PC-3 (cell line): Measurements from ENCODE around the gene ETAA1. TPM values are rescaled to one million over a fixed set of nuclear protein-coding genes. Genes with fewer than 3 reads are reported as not detected.

ENCODE experiments used
- ATAC-seq: fragments of 200-7000 bp; cut with Tn5 transposase; 2 replicates; pipeline ENCODE4 v1.9.1; 2020; ENCODE audit warnings: mild to moderate bottlenecking, moderate library complexity
- BruUV-seq: library from RNA; stranded (reverse); fragments of 400-500 nt; replicated peaks from 2 replicates; lab custom pipeline; 2021; lab: Mats Ljungman, UMichigan
- CTCF ChIA-PET: fragments of 300-600 bp; sonication (Branson Sonifier 250); formaldehyde crosslinking; loops from one replicate; lab custom pipeline; 2022; ENCODE audit warnings: antibody characterized with exemption; lab: Charles Lee
- POLR2A ChIA-PET: fragments of 300-600 bp; sonication (Branson Sonifier 250); formaldehyde crosslinking; loops from one replicate; lab custom pipeline; 2022; ENCODE audit warnings: antibody characterized with exemption; ENCODE audit not compliant: unreplicated experiment; lab: Charles Lee
- DNase-seq: peaks from one replicate; pipeline ENCODE4 v3.0.0-alpha.2; 2015
- H2AFZ ChIP-seq: fragments of 300-600 bp; sonication (generic); 2 replicates; pipeline ENCODE4 v1.6.0; 2016; ENCODE audit warnings: antibody characterized with exemption, low read length
- H3F3A ChIP-seq: fragments of 300-600 bp; sonication (generic); one replicate; pipeline ENCODE4 v1.6.0; 2017; ENCODE audit warnings: antibody characterized with exemption, low read length, control low read depth, mild to moderate bottlenecking; ENCODE audit not compliant: unreplicated experiment
- H3K27ac ChIP-seq: fragments of 300-600 bp; sonication (generic); 2 replicates; pipeline ENCODE4 v1.5.1; 2016; ENCODE audit warnings: mild to moderate bottlenecking, low read length
- H3K27me3 ChIP-seq: fragments of 300-600 bp; sonication (generic); 2 replicates; pipeline ENCODE4 v1.6.1; 2016; ENCODE audit warnings: low read length, mixed read lengths
- H3K36me3 ChIP-seq: fragments of 300-600 bp; sonication (generic); 2 replicates; pipeline ENCODE4 v1.6.1; 2016; ENCODE audit warnings: low read depth, mixed run types, low read length, mixed read lengths
- H3K4me1 ChIP-seq: fragments of 300-600 bp; sonication (generic); 2 replicates; pipeline ENCODE4 v1.5.1; 2016; ENCODE audit warnings: low read length; ENCODE audit not compliant: insufficient read depth
- H3K4me2 ChIP-seq: fragments of 300-600 bp; sonication (generic); 2 replicates; pipeline ENCODE4 v1.6.0; 2016; ENCODE audit warnings: low read length
- H3K4me3 ChIP-seq: fragments of 300-600 bp; sonication (generic); 2 replicates; pipeline ENCODE4 v1.5.1; 2016; ENCODE audit warnings: mild to moderate bottlenecking, low read length, mixed read lengths
- H3K79me2 ChIP-seq: fragments of 300-600 bp; sonication (generic); 2 replicates; pipeline ENCODE4 v1.6.1; 2017; ENCODE audit warnings: low read length, mixed read lengths
- H3K9ac ChIP-seq: fragments of 300-600 bp; sonication (generic); 2 replicates; pipeline ENCODE4 v1.6.0; 2016; ENCODE audit warnings: mild to moderate bottlenecking, low read length
- H3K9me2 ChIP-seq: fragments of 300-600 bp; sonication (generic); replicated peaks from 2 replicates; pipeline ENCODE4 v1.6.1; 2016; ENCODE audit warnings: mixed run types, low read length, mixed read lengths
- H3K9me3 ChIP-seq: fragments of 300-600 bp; sonication (generic); 2 replicates; pipeline ENCODE4 v1.6.1; 2016; ENCODE audit warnings: low read length, mixed read lengths
- H4K20me1 ChIP-seq: fragments of 300-600 bp; sonication (generic); 2 replicates; pipeline ENCODE4 v1.6.1; 2016; ENCODE audit warnings: low read length, mixed read lengths
- EZH2 ChIP-seq: fragments of 300-600 bp; sonication (generic); IDR thresholded peaks from one replicate; pipeline ENCODE4 v1.6.1; 2017; ENCODE audit warnings: antibody characterized with exemption, mild to moderate bottlenecking, low read length; ENCODE audit not compliant: unreplicated experiment
- EZH2phosphoT487 ChIP-seq: fragments of 300-600 bp; sonication (generic); IDR thresholded peaks from 2 replicates; pipeline ENCODE4 v1.6.1; 2018; ENCODE audit warnings: mild to moderate bottlenecking, antibody characterized with exemption, low read length, borderline replicate concordance
- intact Hi-C: fragments of 100-400 bp; cut with micrococcal nuclease; formaldehyde crosslinking; loops from 2 replicates; pipeline ENCODE4 v1.9.0; 2023
- total RNA-seq: library from RNA; depleted of rRNA; stranded (reverse); fragments of >200 nt; gene quantifications from 2 replicates; pipeline ENCODE4 v1.2.3, GENCODE V29; 2014
- TF ChIP-seq, protein P1 (sequence below): fragments of 300-600 bp; sonication (generic); conservative IDR thresholded peaks from 2 replicates; pipeline ENCODE4 v1.5.1; 2017; ENCODE audit warnings: antibody characterized with exemption, low read depth, mild to moderate bottlenecking, low read length

Gene ETAA1
- total RNA-seq, 1 experiment from 2014 or later = 12.1 TPM

DNA sequence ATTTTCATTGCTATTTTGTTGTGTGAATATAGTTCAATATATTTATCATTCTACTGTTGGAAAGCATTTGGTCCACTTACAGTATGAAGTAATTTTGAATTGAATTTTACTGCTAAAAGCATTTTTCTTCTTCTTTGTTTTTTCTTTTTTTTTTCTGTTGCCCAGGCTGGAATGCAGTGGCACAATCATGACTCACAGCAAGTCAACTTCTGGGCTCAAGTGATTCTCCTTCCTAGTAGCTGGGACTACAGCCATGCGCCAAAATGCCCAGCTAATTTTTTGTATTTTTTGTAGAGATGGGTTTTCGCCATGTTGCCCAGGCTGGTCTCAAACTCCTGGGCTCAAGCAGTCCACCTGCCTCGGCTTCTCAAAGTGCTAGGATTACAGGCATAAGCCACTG is 2.4 kb upstream of the ETAA1 start:
- Histone ChIP-seq H3K4me1 (peaks cover 37% of the 10 kb centered on the region), H3K36me3 (no peaks in the 10 kb centered on the region), H3K27me3 (no peaks in the 10 kb centered on the region), H3K27ac (peak overlapping the region; percentile 46), H2AFZ (peak overlapping the region; percentile 56), H3K9ac (no peak overlapping the region), H3K9me3 (no peaks in the 10 kb centered on the region), H3K4me3 (no peak overlapping the region), H3K4me2 (peak overlapping the region; percentile 58), H3K79me2 (peaks cover 23% of the 10 kb centered on the region), H4K20me1 (no peaks in the 10 kb centered on the region), H3F3A (no peaks in the 10 kb centered on the region), H3K9me2 (no peaks in the 10 kb centered on the region)
- ATAC-seq = peak; percentile 30; the same call in 1 of the 2 replicates
- CTCF ChIA-PET = interaction anchor here (0.5 to 0.6 kb wide), 2 partner anchors 15 to 83 kb away, joined by 4 to 7 read pairs; no protein-coding TSS in a partner anchor
- intact Hi-C loops = loop anchor here (5.0 to 10.0 kb wide), 8 partner anchors 68 to 962 kb away; no protein-coding TSS in a partner anchor
- BruUV-seq = no TSS peak
- TF ChIP-seq, protein P1, sequence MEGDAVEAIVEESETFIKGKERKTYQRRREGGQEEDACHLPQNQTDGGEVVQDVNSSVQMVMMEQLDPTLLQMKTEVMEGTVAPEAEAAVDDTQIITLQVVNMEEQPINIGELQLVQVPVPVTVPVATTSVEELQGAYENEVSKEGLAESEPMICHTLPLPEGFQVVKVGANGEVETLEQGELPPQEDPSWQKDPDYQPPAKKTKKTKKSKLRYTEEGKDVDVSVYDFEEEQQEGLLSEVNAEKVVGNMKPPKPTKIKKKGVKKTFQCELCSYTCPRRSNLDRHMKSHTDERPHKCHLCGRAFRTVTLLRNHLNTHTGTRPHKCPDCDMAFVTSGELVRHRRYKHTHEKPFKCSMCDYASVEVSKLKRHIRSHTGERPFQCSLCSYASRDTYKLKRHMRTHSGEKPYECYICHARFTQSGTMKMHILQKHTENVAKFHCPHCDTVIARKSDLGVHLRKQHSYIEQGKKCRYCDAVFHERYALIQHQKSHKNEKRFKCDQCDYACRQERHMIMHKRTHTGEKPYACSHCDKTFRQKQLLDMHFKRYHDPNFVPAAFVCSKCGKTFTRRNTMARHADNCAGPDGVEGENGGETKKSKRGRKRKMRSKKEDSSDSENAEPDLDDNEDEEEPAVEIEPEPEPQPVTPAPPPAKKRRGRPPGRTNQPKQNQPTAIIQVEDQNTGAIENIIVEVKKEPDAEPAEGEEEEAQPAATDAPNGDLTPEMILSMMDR = no peak
- TF ChIP-seq EZH2 (no peak), EZH2phosphoT487 (no peak)
- peak; percentile 60 for DNase-seq
- POLR2A ChIA-PET = interaction anchor here (0.8 kb wide), 1 partner anchor 62 kb away, joined by 6 read pairs; no protein-coding TSS in a partner anchor

GRCh38 chr2:67399144-67399543 is 2.0 kb downstream of the ETAA1 start:
- H3K9me2 ChIP-seq = no peaks in the 10 kb centered on the region
- peak overlapping the region; percentile 89 for H3K4me2 ChIP-seq
- H3K27ac ChIP-seq = peak overlapping the region; percentile 93
- ATAC-seq (no peak), DNase-seq (peak; percentile 38)
- ChIA-PET CTCF (no interaction called here), POLR2A (no interaction called here)
- intact Hi-C loops = loop anchor here (2.0 to 10.0 kb wide), 9 partner anchors 63 to 967 kb away; no protein-coding TSS in a partner anchor
- no TSS peak for BruUV-seq
- no peaks in the 10 kb centered on the region for H3K9me3 ChIP-seq
- H3K36me3 ChIP-seq = peaks cover 16% of the 10 kb centered on the region; the same call in 1 of the 2 replicates
- H3K4me1 ChIP-seq = peaks cover 44% of the 10 kb centered on the region
- no peak for TF ChIP-seq EZH2phosphoT487
- TF ChIP-seq EZH2 = no peak
- TF ChIP-seq, protein P1 = no peak
- no peak overlapping the region for H2AFZ ChIP-seq
- peaks cover 4% of the 10 kb centered on the region for H3F3A ChIP-seq
- H3K79me2 ChIP-seq = peaks cover 33% of the 10 kb centered on the region
- H3K4me3 ChIP-seq = peak overlapping the region; percentile 89
- H3K27me3 ChIP-seq = no peaks in the 10 kb centered on the region
- no peaks in the 10 kb centered on the region for H4K20me1 ChIP-seq
- H3K9ac ChIP-seq = peak overlapping the region; percentile 98

DNA sequence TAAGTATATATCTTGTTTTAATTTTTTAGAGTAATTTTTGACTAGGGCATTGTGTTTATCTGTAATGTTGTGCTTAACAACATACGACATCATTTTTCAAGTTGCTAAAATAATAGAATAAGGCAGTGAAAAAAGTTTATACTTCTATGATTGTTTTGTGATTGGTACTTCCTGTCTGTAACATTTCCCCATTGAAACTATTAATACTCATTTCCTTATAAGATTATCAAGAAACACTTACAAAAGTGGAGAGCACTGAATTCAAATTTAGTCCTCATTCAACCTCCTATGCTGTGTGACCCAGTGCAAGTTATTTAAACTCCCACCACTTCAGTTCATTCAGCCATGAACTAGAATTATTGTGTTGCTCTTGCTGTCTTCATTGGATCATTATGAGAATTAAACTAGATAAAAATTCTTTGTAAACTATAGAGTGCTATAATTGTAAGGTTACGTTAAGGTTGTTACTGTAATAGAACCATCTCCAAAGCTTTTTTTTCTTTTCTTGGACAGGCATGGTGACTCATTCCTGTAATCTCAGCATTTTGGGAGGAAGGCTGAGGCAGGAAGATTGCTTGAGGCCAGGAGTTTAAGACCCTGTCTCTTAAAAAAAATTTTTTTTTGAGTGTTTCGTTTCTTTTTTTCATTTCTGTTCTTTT is 2.8 kb downstream of the ETAA1 start:
- POLR2A ChIA-PET = no interaction called here
- Histone ChIP-seq H3K9me3 (no peaks in the 10 kb centered on the region), H4K20me1 (no peaks in the 10 kb centered on the region), H3K4me2 (peak overlapping the region; percentile 89), H2AFZ (no peak overlapping the region), H3F3A (peaks cover 4% of the 10 kb centered on the region), H3K9ac (peak overlapping the region; percentile 98), H3K79me2 (peaks cover 33% of the 10 kb centered on the region), H3K36me3 (peaks cover 23% of the 10 kb centered on the region; the same call in 1 of the 2 replicates), H3K4me1 (peaks cover 36% of the 10 kb centered on the region), H3K27ac (peak overlapping the region; percentile 93), H3K27me3 (no peaks in the 10 kb centered on the region), H3K4me3 (peak overlapping the region; percentile 56), H3K9me2 (no peaks in the 10 kb centered on the region)
- ATAC-seq = peak; percentile 15; the same call in 1 of the 2 replicates
- BruUV-seq = no TSS peak
- CTCF ChIA-PET = no interaction called here
- DNase-seq = peak; percentile 69
- no peak for TF ChIP-seq EZH2
- no peak for TF ChIP-seq EZH2phosphoT487
- TF ChIP-seq, protein P1 = no peak
- intact Hi-C loops = loop anchor here (2.0 to 10.0 kb wide), 9 partner anchors 62 to 968 kb away; no protein-coding TSS in a partner anchor
